PC-9 (cell line): ENCODE data around the gene C1QTNF12. TPM values are rescaled to one million over a fixed set of nuclear protein-coding genes. Genes with fewer than 3 reads are reported as not detected.
A peak's percentile ranks its signal among the peaks of the same experiment; 100 is the strongest.

ENCODE experiments used
- BruUV-seq: library from RNA; stranded (reverse); fragments of 400-500 nt; replicated peaks from 2 replicates; lab custom pipeline; 2021; lab: Mats Ljungman, UMichigan
- CTCF ChIA-PET: fragments of 300-600 bp; sonication (Branson Sonifier 250); formaldehyde crosslinking; loops from one replicate; lab custom pipeline; 2022; ENCODE audit warnings: antibody characterized with exemption; lab: Charles Lee
- POLR2A ChIA-PET: fragments of 300-600 bp; sonication (Branson Sonifier 250); formaldehyde crosslinking; loops from one replicate; lab custom pipeline; 2022; ENCODE audit warnings: antibody characterized with exemption; ENCODE audit not compliant: unreplicated experiment; lab: Charles Lee
- DNase-seq, 2 experiments: peaks; one replicate each; pipeline versions ENCODE4 v3.0.0 to v3.0.0-alpha.2; 2015 to 2022; ENCODE audit warnings: mixed read lengths in 1 of 2
- H2AFZ ChIP-seq: fragments of 200-600 bp; sonication (generic); 2 replicates; pipeline ENCODE4 v1.8.1; 2017; ENCODE audit warnings: antibody characterized with exemption
- H3F3A ChIP-seq: fragments of 200-600 bp; sonication (generic); 2 replicates; pipeline ENCODE4 v1.8.1; 2017; ENCODE audit warnings: antibody characterized with exemption, mild to moderate bottlenecking, low read depth; ENCODE audit not compliant: insufficient read depth
- H3K27ac ChIP-seq: fragments of 200-600 bp; sonication (generic); 2 replicates; pipeline ENCODE4 v1.6.1; 2016; ENCODE audit warnings: mixed run types
- H3K27me3 ChIP-seq: fragments of 200-600 bp; sonication (generic); 2 replicates; pipeline ENCODE4 v1.6.1; 2016; ENCODE audit warnings: low read depth, mixed run types; ENCODE audit not compliant: insufficient read depth
- H3K36me3 ChIP-seq: fragments of 200-600 bp; sonication (generic); 2 replicates; pipeline ENCODE4 v1.6.1; 2016; ENCODE audit warnings: low read depth, mixed run types
- H3K4me1 ChIP-seq: fragments of 200-600 bp; sonication (generic); replicated peaks from 2 replicates; pipeline ENCODE4 v1.6.1; 2016; ENCODE audit warnings: mixed run types; ENCODE audit not compliant: insufficient read depth
- H3K4me2 ChIP-seq: fragments of 200-600 bp; sonication (generic); 2 replicates; pipeline ENCODE4 v1.6.1; 2017; ENCODE audit warnings: mixed run types
- H3K4me3 ChIP-seq: fragments of 200-600 bp; sonication (generic); 2 replicates; pipeline ENCODE4 v1.6.1; 2016; ENCODE audit warnings: mixed run types
- H3K79me2 ChIP-seq: fragments of 200-600 bp; sonication (generic); 2 replicates; pipeline ENCODE4 v1.6.1; 2017; ENCODE audit warnings: low read depth, mixed run types
- H3K9me2 ChIP-seq: fragments of 200-600 bp; sonication (generic); 2 replicates; pipeline ENCODE4 v1.8.1; 2017; ENCODE audit warnings: mild to moderate bottlenecking; ENCODE audit not compliant: insufficient read depth
- H3K9me3 ChIP-seq: fragments of 200-600 bp; sonication (generic); 2 replicates; pipeline ENCODE4 v1.8.1; 2016; ENCODE audit warnings: low read depth; ENCODE audit not compliant: insufficient read depth
- H4K20me1 ChIP-seq: fragments of 200-600 bp; sonication (generic); 2 replicates; pipeline ENCODE4 v1.8.1; 2017; ENCODE audit not compliant: insufficient read depth
- EZH2 ChIP-seq: fragments of 200-600 bp; sonication (generic); IDR thresholded peaks from 2 replicates; pipeline ENCODE4 v1.8.0; 2017; ENCODE audit warnings: antibody characterized with exemption, low read depth
- intact Hi-C: fragments of 100-400 bp; cut with micrococcal nuclease; formaldehyde crosslinking; loops from one replicate; pipeline ENCODE4 v1.10.0; 2022; ENCODE audit not compliant: unreplicated experiment
- total RNA-seq: library from RNA; stranded (reverse); gene quantifications from 2 replicates; pipeline ENCODE4 v1.2.3, GENCODE V29; 2021
- TF ChIP-seq, protein P1 (sequence below): fragments of 200-600 bp; sonication (generic); conservative IDR thresholded peaks from 2 replicates; pipeline ENCODE4 v1.6.1; 2017; ENCODE audit warnings: mixed run types, antibody characterized with exemption, mild to moderate bottlenecking, moderate library complexity

The C1QTNF12 gene
- total RNA-seq, 1 experiment from 2014 or later, result 5.2 TPM

DNA sequence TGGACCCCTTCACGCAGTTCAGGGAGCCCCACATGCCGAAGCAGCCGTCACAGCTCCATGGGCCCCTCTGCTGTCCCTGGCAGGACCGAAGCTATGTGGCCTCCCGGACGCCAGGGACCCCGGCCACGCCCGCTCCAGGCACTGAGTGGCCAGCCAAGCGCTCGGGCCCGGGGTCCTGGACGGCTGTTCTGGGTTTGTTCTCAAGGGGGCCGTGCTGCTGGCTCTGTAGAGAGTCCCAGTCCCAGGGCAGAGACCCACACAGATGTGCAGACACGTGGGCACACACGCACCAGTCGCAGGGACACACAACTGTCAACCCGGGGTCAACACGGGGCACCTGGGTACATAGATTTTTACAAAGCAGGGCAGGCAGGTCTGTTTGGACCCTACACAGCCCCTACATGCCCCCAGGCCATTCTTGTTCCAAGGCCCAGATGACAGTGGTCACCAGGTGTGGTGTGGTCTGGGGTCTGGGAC is 7.8 kb downstream of the C1QTNF12 start:
- BruUV-seq, result no TSS peak
- DNase-seq, result no peak
- ChIA-PET CTCF (no interaction called here), POLR2A (interaction anchor here (0.6 kb wide), 1 partner anchor 14 kb away, joined by 4 read pairs; no protein-coding TSS in a partner anchor)
- Histone ChIP-seq H3F3A (peaks cover 41% of the 10 kb centered on the region; the same call in 1 of the 2 replicates), H2AFZ (no peak overlapping the region), H3K9me3 (no peaks in the 10 kb centered on the region), H3K27ac (peak overlapping the region; percentile 75), H4K20me1 (0 out of 2 replicates have a peak, but pooled peaks cover under 1% of the 10 kb centered on the region), H3K9me2 (no peaks in the 10 kb centered on the region), H3K27me3 (no peaks in the 10 kb centered on the region), H3K36me3 (no peaks in the 10 kb centered on the region), H3K4me3 (peak overlapping the region; percentile 43; the same call in 1 of the 2 replicates), H3K79me2 (peaks cover 24% of the 10 kb centered on the region), H3K4me1 (peaks cover 46% of the 10 kb centered on the region), H3K4me2 (peak overlapping the region; percentile 93)
- intact Hi-C loops, result loop anchor here (10.0 kb wide), 1 partner anchor 254 kb away; the partner anchor contains the start of gene PERM1
- no peak for TF ChIP-seq EZH2
- TF ChIP-seq, protein P1, sequence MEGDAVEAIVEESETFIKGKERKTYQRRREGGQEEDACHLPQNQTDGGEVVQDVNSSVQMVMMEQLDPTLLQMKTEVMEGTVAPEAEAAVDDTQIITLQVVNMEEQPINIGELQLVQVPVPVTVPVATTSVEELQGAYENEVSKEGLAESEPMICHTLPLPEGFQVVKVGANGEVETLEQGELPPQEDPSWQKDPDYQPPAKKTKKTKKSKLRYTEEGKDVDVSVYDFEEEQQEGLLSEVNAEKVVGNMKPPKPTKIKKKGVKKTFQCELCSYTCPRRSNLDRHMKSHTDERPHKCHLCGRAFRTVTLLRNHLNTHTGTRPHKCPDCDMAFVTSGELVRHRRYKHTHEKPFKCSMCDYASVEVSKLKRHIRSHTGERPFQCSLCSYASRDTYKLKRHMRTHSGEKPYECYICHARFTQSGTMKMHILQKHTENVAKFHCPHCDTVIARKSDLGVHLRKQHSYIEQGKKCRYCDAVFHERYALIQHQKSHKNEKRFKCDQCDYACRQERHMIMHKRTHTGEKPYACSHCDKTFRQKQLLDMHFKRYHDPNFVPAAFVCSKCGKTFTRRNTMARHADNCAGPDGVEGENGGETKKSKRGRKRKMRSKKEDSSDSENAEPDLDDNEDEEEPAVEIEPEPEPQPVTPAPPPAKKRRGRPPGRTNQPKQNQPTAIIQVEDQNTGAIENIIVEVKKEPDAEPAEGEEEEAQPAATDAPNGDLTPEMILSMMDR, result no peak

DNA sequence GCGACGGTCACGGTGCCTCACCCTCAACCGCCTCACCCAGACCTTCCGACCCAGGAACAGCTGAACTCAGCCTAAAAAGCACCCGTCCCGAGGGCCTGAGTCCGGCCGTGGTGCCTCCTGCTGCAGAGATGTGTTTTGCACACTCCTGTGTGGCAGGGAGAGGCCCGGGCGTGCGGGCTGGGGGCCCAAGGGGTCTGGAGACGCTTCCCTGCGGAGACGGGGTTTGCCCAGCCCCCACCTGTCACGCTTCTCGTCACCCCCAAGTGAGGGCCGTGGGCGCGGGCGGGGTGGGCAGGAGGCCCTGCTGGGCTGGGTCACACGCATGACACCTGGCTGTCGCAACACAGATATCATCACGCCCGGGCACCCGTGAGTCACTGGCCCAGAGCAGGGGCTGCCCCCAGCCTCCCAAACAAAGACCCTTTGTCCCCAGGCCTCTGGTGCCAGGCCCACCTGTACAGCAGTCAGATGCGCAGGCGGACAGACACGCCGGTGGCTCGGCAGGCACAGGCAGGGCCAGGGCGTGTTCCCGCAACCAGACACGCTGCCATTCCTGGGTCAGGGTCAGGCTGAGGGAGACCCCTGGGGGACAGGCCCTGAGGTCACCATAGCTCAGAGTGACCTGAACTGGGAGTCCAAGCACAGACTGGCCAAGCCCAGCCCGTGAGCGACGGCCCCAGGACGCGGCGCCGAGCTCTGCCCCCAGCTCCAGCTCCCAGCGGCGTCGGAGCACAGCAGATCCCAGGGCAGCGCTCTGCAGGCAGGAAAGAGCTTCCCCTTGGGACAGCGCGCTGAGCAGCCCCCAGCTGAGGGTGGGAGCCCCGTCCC is 8.4 kb downstream of the C1QTNF12 start:
- H3K4me3 ChIP-seq, result peak overlapping the region; percentile 43

More for the DNA sequence above, 8.4 kb downstream of the C1QTNF12 start:
- Histone ChIP-seq H3K36me3 (no peaks in the 10 kb centered on the region), H3K9me2 (no peaks in the 10 kb centered on the region), H3K27me3 (no peaks in the 10 kb centered on the region), H3K79me2 (peaks cover 31% of the 10 kb centered on the region), H3F3A (peaks cover 45% of the 10 kb centered on the region; the same call in 1 of the 2 replicates), H3K9me3 (no peaks in the 10 kb centered on the region), H3K4me2 (peak overlapping the region; percentile 93), H3K4me1 (peaks cover 53% of the 10 kb centered on the region), H2AFZ (no peak overlapping the region), H3K27ac (peak overlapping the region; percentile 75), H4K20me1 (0 out of 2 replicates have a peak, but pooled peaks cover 4% of the 10 kb centered on the region)
- no TSS peak for BruUV-seq
- intact Hi-C loops, result loop anchor here (10.0 kb wide), 1 partner anchor 253 kb away; the partner anchor contains the start of gene PERM1
- peak; percentile 68 to 77 for DNase-seq
- TF ChIP-seq EZH2, result no peak
- TF ChIP-seq, protein P1, result no peak
- CTCF ChIA-PET, result interaction anchor here (0.9 kb wide), 1 partner anchor 115 kb away, joined by 3 read pairs; no protein-coding TSS in a partner anchor
- POLR2A ChIA-PET, result interaction anchor here (0.6 to 0.8 kb wide), 3 partner anchors 15 to 164 kb away, joined by 3 to 4 read pairs (median 4); partner anchors contain the start of gene RNF223
